HG02623 (cell line): ENCODE results near the gene CORIN.

ENCODE experiments used
- ATAC-seq: cut with Tn5 transposase; IDR thresholded peaks from one replicate; pipeline ENCODE4 v1.9.1; 2021; ENCODE audit warnings: moderate library complexity; ENCODE audit not compliant: unreplicated experiment

The CORIN gene

DNA sequence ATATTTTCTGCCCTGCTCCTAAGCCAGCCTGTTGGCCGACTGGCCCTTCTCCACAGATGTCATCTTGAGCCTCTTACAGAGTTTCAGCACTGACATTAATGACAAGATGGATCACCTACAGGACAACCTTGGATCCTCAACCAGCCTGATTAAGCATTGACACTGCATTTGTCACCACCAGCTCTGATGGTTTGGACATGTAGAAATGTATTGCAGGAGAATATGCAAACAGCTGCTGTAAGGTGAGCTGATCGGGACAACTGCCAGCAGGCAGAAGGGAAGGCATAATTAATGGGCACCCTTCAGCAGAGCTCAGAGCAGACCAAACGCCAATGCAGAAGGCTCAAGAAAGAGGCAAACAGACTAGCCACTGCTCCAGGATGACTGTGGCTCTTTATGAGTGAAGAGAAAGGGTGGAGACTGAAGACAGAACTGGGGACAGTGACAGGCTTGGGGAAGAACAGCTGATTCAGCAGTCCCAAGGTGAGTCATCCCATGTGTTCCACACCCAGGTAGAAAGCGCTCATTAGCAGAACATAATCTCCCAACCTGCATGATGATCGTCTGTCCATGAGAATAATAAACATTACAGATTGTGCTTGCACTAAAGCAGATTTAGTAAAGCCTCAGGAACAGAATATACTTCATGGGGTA, 6.7 kb downstream of the CORIN start:
- ATAC-seq: no peak

DNA sequence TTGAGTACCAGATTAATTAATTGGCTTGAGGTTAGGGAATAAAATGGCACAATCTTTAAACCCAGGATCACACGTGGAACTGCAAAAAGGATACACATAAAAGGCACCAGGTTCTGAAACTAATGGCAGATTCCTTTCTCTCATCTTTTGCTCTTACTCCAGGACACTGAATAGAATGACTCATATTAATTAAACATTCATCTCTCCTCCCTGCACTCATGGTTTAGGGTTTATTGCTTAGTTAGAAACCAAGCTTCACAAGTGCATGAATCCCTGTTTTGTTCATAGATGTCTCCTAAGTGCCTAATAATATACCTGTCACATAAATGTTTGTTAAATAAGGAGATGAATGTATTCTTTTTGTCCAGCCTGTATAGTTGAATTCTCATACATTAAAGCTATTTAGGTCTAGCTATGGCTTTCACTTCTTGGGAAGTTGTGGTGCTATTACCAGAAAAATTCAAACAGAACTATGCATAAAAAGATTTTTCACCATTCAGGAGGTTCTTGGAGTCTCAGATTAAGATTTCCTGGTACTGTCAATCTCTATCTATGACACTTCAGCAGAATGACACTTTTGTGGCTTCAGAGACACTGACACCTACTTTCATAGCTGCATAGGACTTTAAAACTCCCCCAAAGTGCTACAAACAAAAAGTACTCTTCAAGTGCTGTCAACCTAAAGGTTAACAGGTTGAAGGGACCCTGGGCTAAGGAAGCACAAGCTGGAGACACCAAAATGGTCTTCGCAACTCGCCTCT, 7.4 kb downstream of the CORIN start:
- no peak for ATAC-seq

DNA sequence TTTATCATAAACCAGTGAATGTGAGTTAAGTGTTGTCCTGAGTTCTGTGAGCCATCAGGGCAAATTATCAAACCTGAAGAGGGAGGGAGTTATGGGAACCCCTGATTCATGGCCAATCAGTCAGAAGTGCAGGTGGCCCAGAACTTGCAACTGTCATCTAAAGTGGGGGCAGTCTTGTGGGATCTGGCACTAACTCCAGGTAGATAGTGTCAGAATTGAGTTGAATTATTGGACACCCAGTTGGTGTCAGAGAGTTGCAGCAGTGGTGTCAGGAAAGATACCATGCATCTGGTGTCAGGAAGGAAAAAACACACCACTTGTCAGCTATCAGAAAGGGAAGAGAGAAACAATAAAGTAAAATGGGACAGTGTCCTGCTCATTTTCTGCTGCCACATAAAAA, 8.4 kb downstream of the CORIN start:
- ATAC-seq: no peak

DNA sequence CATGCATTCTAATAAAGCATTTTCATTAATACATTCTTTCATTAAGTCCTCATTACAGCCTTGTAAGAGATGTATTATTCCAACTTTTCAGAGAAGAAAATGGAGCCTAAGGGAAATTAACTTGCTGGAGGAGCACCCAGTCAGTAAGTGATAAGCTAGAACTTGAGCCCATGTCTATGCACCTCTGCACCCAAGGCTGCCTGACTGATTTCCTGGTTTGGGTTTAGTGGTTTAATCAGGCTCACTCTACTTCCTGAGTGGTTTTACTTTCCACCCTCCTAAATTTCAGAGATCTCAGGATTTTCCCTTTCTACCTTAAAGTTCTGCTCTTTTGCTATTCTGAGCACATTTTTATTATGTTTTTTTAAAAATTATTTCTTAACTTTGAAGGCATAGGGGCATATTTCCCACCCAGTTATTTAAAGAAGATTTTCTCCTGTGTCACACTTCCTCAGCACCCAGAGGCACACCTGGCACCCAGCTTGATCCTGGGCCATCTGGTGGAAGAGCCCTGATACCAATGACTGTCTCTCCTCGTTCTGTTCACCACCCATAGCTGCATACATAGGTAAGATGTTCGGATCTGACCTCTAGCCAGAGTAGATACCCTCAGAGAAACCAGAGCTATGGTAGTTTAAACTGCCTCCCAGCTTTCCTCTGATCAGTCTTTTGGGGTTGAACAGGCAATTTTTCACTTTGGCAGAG, 10.4 kb downstream of the CORIN start:
- ATAC-seq: no peak

DNA sequence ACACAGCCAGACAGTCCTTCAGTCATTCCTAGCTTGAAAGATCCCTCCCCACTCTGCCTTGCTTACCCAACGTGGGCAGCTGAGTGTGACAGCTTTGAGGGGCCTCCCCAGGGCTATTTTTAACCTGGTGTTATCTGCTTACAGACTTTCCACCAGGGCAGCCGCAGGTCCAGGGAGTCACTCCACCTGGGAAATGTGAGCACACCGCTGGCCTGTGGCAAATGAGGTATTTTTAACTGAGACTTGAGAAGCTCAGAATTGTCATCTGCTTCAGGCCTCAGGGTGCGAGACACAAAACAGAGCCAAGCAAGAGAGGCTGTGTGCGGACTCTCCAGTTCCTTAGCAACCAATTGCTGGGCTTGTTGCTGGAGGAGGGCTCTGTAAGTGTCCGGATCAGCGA, 13.0 kb downstream of the CORIN start:
- ATAC-seq: no peak

DNA sequence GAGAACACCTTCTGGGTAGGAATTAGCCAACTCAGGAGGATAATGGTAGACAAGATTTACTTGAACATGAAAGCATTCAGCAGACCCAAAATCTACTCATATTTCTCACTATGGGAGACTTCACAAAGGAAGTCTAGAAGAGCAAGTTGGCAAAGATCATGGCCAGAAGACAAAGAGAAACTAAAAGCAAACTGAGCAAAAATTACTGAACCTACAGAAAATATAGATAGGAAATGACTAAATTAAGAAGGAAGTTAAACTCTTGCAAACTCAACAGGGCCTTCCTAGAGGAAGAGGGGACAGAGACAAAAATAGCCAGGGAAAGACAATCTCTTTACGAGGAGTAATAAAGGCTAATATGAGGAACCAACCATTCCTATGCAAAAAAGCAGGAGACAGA, 18.7 kb downstream of the CORIN start:
- no peak for ATAC-seq

DNA sequence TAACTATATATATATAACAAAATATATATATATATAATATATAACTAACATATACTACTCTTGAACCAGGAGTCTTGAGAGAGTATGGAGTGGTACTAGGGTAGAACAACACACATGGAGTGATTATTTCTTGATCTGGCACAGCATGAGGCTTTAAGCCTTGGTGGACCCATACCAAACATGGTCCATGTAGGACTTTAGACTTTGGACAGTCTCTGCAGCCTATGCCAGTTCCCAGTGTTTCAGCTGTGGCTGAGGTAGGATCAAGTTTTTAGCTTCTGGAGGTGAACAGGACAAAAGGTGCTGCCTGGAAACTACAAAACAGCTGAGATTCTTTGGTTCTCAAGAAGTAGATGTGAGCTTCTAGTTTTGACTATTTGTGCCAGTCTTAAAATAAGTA, 20.6 kb downstream of the CORIN start:
- no peak for ATAC-seq

DNA sequence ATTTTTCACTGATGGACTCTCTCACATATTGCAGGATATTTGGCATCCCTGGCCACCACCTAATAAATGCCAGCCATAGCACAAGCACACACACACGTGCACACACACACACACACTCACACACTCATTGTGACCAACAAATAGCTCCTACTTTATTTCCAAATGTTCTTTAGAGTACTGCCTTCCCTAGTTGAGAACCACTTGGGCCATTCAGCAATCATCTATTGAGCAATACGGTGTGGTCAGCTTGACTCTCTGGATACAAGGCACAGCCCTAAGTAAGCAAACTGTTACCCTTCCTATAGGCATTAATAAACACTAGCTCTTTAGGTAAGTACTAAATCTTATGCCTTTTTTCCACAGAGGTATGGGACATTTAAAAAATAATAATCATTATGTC, 21.1 kb downstream of the CORIN start:
- no peak for ATAC-seq

DNA sequence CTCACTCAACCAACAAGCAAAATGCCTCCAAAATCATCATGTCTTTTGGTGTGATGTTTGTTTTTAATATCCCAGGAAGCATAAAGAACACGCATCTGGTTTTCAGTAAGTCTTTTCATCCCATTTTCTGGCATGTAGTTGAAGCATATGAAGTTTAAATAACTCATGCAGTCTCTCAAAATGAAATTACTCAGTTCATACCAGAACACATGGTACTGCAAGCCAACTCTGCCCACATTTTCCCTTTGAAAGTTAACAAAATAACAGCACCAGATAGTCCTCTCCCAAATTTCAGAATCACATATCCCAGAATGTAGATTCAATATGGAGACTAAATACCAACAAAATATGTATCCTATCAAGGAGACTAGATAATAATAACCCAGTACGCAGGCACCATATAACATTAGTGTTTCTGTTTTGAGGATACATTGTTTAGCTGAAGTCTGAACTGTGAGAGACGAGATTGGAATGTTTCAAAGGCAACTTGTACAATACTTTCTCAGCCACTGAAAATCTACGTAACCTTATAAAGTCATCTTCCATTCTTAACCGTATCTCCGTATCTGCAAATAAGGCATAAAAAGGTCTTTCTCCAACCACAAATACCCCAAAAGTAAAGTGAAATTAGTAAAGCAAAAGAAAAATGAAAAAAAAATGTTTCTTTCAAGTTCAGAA, 23.1 kb downstream of the CORIN start:
- ATAC-seq: no peak

DNA sequence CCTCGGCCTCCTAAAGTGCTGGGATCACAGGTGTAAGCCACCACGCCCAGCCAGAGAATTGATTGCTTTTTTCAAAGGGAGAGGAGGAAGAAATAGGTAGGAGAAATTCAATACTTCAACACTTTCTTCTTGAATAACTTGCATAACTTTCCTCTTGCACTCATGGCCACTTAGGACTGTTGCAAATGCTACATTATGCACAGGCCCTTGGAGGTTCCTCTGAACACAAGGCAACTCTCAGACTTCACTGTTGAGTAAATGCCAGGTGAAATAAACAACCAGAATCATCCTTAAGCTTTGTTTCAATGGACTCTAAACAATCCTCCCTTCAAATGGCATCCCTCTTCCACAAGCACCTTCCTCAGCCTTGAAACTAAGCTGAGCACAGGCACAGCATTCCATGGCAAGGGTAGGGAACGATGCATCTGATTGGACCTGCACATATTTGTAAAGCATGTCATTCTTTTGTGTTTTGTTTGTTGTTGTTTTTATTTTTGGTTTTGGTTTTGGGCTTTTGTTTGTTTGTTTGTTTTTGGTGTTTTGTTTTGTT, 28.1 kb downstream of the CORIN start:
- no peak for ATAC-seq

DNA sequence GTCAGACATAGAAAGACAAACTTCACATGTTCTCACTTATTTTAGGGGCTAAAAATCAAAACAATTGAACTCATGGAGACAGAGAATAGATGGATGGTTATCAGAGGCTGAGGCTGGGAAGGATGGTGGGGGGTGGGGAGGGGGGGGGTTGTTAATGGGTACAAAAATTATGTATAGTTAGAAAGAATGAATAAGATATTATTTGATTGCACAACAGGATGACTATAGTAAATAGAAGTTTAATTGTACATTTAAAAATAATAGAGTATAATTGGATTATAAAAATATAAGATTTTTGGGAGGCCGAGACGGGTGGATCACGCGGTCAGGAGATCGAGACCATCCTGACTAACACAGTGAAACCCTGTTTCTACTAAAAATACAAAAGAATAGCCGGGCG, 33.3 kb downstream of the CORIN start:
- ATAC-seq: no peak

DNA sequence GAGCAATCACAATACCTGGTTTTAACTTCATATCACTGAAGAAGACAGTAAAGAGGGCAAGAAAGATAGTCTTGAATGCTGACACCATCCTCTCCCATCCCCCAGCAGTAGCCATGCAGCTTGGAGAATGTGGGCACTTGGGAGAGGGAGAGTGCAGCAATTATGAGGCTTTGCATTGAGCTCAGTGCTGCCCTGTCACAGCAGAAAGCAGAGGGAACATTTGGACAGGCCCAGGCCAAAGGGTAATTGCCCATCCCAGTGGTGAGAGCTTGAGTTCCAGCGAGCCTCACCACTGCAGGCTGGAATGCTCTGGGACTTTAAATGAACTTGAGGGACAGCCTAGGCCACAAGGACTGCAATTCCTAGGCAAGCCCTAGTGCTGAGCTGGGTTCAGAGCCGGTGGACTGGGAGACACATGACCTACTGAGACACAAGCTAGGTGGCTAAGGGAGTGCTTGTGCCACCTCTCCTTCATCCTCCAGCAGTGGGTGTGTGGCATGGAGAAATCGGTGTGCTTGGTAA, 36.3 kb downstream of the CORIN start:
- no peak for ATAC-seq

DNA sequence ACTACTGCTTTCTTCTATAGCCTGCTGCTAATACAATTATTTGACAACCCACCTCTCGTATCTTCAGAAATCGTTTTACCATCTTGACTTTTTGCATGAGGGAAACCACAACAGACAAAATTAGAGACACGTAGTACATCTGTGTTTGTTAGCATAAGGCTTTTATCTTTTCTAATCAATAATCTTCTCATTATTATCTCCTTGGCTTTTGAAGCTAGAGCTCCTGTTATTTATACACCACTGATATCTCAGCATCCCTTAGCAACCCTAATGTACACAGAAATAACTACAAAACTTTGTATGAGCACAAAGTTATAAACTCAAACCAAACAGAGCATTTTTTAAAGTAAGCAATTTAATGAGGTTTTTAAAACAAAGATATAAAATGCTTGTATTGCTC, 39.7 kb downstream of the CORIN start:
- no peak for ATAC-seq

DNA sequence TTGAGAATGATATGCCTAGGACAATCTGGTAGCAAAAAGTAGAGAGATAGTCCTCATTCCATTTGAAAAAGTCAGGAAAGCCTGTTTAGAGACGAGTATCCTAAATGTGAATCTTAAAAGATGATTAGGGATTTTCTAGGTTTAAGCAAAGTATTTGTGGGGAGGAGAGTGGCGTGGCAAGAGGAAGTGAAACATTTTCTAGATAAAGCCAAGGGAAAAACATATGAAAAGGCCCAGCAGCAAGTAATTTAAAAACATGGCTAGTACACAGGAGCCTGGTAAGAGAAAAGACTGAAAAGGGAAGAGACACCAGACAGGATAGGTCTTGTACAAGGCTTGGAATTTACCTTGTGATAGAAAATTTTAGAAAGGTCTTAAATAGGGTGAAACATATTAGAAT, 45.9 kb downstream of the CORIN start:
- no peak for ATAC-seq

DNA sequence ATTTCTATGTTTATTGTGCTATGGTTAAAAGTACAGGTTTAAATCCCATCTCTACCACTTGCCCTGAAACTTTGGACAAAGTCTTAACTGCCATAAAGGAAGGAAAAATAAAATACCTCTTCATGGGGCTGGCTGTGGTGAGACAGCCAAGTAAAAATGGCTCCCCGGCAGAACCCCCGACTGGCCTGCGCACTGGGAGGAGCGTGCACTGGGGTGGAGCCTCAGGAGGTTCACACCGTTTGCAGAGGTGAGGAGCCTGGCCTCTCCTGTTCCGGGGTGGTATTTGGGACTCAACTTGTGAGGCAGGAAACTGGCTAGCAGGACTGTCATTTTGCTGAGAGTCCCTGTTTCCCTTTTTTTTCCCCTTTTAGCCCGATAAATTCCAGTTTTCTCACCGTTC, 47.8 kb downstream of the CORIN start:
- no peak for ATAC-seq

DNA sequence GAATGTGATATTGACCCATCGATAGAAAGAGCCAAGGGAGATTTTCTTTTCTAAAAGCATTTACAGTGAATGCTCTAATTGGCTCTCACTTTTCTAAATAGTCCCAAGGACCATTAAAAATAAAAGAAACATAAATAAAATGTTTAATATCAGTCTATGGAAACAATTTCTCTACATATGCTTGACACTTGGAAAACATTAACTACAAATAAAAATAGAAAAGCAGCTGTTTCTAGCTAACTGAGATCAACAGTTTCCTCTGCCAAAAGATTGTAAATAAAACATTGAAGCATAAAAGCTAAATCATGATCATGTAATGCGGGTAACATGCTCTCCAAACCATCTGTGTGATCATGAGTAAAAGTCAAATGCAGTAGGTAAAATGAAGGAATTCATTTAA, 49.7 kb downstream of the CORIN start:
- ATAC-seq: no peak

DNA sequence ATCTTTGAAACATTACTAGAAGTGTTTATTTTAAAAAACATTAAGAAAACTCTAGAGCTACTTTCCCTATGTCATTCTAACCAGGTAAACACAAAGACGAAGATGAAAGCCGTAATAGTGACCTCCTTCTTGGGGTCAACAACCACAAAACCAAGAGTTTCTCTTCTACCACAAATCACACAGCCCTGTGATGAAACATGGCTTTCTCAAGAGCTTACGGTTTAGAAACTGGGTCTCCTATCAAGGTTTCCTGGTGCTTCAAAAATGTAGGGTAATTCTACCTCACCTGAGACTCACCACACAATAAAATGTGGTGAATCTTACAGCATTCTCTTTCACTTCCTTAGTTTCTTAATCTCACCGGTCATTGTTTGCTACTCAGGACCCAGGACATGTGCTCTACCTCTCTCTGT, 50.9 kb downstream of the CORIN start:
- no peak for ATAC-seq

DNA sequence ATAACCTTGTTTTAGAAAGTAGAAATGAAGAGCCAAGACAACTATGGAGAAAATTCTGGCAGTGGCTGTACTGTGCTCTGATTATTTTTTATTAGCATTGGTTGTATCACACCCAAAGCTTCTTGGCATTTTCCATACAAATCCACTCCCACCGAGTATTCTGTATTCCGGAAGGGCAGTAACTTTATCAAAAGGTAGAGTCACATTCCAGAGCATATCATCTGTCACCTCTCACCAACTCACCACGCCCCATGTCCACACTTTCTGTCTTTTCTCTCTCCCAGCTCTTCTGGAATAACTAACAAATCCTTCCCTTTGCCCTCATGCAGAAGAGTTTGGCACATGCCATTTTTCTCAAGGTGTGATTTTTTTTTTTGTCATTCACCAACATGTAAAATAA, 52.7 kb downstream of the CORIN start:
- ATAC-seq: no peak

DNA sequence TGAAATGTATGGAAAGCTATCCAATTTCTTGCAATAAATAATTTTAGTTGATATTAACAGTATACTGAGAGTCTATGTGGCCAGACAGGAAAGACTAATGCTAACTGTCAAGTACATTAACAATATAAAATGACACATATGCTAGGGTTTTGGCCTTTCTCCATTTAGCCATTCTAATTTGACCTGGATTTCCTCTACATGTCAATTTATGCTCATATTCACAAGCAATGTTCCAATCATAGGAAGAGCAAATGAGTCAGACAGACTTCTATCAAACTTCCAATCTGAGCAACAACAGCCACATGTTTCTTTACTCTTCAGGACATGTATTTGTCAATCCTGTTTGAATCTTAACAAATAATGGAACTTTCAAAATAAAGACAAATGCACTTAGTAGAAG, 53.6 kb downstream of the CORIN start:
- no peak for ATAC-seq

DNA sequence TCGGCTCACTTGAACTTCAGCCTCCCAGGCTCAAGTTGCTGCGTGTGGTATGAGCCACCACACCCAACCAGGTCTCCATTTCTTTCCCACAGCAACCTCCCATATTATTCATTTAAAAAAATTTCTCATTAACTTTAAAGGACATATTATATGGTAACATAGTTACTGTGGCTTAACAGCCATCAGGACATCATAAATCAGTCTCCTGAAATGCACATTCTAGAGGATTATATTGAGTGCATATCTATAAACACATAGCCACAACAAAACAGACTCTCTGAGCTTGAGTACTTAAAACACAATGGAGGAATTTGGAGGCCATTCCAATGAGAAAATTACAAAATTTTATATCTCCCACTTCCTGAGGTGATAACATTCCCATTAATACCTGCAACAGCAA, 61.5 kb downstream of the CORIN start:
- ATAC-seq: no peak

DNA sequence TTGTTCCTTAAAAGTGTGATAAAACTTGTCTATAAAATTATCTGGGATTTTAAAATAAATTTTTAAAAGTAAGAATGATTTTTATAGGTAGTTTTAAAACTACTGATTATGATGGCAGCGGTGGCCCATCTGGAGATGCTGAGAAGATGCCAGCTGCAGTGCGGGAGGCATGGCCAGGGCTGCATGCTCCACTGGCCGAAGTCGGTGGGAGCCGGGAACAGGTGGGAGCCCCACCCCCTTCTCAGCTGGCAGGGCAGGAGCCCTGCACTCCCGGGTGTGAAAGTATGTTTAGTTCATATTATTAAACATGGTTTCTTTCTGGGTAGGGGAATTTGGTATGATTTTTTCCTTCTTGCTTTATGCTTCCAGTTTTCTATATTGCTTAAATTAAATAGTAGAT, 63.8 kb downstream of the CORIN start:
- ATAC-seq: no peak
